PC-3 (cell line): ENCODE measurements around the gene CFTR.

Source experiments
- EZH2phosphoT487 ChIP-seq: fragments of 300-600 bp; sonication (generic); IDR thresholded peaks from 2 replicates; pipeline ENCODE4 v1.6.1; 2018; ENCODE audit warnings: mild to moderate bottlenecking, antibody characterized with exemption, low read length, borderline replicate concordance
- TF ChIP-seq, protein P1 (sequence below): fragments of 300-600 bp; sonication (generic); conservative IDR thresholded peaks from 2 replicates; pipeline ENCODE4 v1.5.1; 2017; ENCODE audit warnings: antibody characterized with exemption, low read depth, mild to moderate bottlenecking, low read length

DNA sequence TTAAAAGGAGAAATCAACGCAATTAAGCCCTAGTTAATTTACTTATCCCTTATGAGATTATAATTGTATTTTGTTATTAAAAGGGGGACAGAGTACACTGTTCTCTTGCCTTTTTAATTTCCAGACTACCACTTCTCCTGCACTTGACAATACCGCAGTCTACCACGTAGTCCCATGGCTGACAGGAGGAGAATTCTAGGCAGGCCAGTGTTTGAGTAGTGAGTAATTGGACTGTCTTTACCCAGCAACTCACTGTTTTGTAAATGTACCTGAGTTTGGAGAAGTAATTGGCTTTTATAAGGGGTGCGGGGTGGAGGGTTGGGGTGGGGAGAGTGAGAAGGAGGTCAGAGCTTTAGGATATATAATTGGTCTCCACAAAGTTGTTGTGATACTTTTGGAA, 85.4 kb downstream of the CFTR start:
- TF ChIP-seq, protein P1, sequence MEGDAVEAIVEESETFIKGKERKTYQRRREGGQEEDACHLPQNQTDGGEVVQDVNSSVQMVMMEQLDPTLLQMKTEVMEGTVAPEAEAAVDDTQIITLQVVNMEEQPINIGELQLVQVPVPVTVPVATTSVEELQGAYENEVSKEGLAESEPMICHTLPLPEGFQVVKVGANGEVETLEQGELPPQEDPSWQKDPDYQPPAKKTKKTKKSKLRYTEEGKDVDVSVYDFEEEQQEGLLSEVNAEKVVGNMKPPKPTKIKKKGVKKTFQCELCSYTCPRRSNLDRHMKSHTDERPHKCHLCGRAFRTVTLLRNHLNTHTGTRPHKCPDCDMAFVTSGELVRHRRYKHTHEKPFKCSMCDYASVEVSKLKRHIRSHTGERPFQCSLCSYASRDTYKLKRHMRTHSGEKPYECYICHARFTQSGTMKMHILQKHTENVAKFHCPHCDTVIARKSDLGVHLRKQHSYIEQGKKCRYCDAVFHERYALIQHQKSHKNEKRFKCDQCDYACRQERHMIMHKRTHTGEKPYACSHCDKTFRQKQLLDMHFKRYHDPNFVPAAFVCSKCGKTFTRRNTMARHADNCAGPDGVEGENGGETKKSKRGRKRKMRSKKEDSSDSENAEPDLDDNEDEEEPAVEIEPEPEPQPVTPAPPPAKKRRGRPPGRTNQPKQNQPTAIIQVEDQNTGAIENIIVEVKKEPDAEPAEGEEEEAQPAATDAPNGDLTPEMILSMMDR = no peak
- no peak for TF ChIP-seq EZH2phosphoT487
